A549 treated with CORT108297 at 1 μM for 4 hours (cell line): Measurements from ENCODE around the gene TIMELESS. TPM values are rescaled to one million over a fixed set of nuclear protein-coding genes. Genes with fewer than 3 reads are reported as not detected.

Source experiments
- total RNA-seq: library from RNA; stranded (reverse); fragments of 200-300 nt; extraction: Qiagen RNA extraction; gene quantifications from 5 replicates; pipeline ENCODE4 v1.2.3, GENCODE V29; 2022

The TIMELESS gene, protein sequence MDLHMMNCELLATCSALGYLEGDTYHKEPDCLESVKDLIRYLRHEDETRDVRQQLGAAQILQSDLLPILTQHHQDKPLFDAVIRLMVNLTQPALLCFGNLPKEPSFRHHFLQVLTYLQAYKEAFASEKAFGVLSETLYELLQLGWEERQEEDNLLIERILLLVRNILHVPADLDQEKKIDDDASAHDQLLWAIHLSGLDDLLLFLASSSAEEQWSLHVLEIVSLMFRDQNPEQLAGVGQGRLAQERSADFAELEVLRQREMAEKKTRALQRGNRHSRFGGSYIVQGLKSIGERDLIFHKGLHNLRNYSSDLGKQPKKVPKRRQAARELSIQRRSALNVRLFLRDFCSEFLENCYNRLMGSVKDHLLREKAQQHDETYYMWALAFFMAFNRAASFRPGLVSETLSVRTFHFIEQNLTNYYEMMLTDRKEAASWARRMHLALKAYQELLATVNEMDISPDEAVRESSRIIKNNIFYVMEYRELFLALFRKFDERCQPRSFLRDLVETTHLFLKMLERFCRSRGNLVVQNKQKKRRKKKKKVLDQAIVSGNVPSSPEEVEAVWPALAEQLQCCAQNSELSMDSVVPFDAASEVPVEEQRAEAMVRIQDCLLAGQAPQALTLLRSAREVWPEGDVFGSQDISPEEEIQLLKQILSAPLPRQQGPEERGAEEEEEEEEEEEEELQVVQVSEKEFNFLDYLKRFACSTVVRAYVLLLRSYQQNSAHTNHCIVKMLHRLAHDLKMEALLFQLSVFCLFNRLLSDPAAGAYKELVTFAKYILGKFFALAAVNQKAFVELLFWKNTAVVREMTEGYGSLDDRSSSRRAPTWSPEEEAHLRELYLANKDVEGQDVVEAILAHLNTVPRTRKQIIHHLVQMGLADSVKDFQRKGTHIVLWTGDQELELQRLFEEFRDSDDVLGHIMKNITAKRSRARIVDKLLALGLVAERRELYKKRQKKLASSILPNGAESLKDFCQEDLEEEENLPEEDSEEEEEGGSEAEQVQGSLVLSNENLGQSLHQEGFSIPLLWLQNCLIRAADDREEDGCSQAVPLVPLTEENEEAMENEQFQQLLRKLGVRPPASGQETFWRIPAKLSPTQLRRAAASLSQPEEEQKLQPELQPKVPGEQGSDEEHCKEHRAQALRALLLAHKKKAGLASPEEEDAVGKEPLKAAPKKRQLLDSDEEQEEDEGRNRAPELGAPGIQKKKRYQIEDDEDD
- total RNA-seq: 33.5 to 41.0 TPM (median 36.6 TPM) in 5 replicates

DNA sequence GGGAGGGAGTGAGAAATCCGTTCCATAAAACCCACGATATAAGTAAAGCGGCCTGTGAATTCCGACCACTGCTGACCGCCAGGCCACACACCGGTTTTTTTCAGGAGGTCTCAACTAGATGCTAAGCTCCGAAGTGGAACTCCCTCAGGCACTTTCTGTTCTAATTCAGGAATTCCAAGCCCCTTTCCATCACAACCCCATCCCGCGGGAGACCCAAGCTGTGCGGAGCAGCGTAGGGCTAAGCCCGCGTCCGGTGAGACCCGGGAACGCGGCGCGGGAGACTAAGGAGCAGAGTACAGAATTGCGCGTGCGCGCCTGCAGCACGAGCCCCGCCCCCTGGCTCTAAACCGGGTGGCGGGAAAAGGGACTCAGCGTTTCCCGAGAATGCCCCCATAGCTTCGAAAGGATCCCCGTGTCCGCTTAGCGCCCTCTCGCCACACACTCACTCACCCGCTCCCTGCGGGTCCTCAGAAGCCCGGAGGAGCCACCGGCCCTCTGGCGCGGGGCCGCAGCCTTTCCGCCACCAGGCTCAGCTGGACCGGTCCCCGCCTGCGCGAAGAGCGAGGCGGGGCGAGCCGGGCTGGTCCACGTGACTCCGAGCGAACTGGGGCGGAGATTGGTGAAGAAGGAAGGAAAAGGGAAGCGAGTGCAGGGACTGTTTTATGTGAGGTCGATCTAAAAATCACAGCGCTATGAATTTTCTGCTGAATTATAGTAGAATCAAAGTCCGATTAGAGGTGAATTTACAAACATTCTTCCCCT, at the start of gene TIMELESS:
Gene TIMELESS (minus strand): TSS at position 567 of the 762 bp plus-strand sequence. CDS start 15,256 bp downstream, outside the sequence.

DNA sequence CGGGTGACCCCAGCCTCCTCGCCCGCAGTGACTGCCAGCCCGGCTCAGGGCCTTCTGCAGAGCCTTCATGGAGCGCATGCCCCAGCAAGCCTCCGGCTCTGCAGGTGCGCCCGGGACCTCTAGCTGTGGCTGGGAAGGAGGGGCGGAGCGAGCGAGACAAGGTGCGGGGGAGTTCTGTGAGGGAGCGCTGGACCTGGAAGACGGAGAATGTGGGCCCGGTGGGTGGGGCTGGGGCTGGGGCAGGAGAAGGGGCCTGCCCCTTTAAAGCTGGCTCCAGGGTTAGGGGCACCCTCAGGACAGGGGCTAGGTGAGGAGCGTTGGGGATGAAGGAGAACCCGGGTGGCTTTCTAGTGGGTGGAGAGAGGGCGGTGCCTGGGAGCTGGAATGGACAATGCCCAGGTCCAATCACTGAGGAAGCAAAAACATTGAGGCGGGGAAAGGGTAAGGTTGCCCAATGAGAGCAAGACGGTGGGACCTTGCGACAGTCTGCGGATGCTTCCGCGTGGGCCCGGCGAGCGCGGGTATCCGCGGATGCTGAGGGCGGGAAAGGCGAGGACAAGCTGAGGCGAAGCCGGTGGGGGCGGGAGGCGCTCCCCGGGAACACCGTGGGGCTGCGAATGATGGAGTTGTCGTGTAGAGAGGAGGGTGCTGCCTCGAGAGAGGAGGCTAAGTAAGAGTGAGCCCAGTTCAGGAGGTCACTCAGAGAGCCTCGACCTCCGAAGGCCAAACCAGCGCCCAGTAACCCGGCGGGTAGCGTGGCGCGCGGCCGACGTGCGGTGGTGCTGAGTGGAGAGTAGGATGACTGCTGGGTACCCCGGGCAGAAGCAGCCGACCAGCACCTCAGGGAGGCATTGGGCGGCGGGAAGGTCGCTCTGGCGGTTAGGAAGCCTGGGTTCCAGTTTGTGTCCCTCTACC, 39.1 kb upstream of the TIMELESS start, which contains the start of gene GLS2:
Gene GLS2 (minus strand): TSS at position 121 of the 915 bp plus-strand sequence. CDS start 43 bp downstream, at position 78.

GRCh38 chr12:56468216-56469006, 19.2 kb upstream of the TIMELESS start, which contains the start of gene SPRYD4:
Gene SPRYD4, plus strand, starts transcription at chr12:56468578. Its CDS starts 14 bp downstream, at chr12:56468592.

DNA sequence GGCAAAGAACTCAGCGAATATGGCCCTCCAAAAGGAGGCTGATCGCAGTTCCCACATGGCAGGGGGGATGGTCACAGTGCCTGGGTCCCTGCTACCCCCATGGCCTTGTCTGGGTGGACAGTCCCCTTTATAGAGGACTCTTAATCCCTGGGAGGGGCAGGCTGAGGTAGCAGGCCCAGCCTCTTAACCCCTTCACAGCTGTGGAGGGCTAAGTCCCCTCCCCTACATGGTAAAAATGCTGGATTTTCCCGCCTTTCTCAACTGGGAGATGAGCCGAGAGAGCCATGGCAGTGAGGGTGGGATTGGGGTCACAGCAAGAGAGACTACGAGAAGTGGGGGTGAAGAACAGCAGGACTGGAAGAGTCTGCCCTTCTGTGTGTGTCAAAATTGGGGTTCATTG, 5.3 kb upstream of the TIMELESS start, which contains the start of gene MIP:
Gene MIP (minus strand): TSS at position 101 of the 400 bp plus-strand sequence. CDS start 44 bp downstream, at position 57.

Other genes starting within 250 kb of the TIMELESS start
- gene RNF41, start 227.5 kb downstream of the TIMELESS start, total RNA-seq: 19.2 to 26.8 TPM (median 25.5 TPM) in 5 replicates
- gene NABP2, start 225.1 kb downstream of the TIMELESS start, total RNA-seq: 55.2 to 63.7 TPM (median 60.3 TPM) in 5 replicates
- gene SLC39A5, start 219.4 kb downstream of the TIMELESS start, total RNA-seq: 0.09 TPM in 2 of 5 replicates, not detected in the others
- gene ANKRD52, start 191.0 kb downstream of the TIMELESS start, total RNA-seq: 36.1 to 51.0 TPM (median 50.0 TPM) in 5 replicates
- gene COQ10A, start 182.5 kb downstream of the TIMELESS start, total RNA-seq: 16.9 to 19.6 TPM (median 18.6 TPM) in 5 replicates
- 143 to 171 TPM (median 150 TPM) in 5 replicates for gene CS, start 149.1 kb downstream of the TIMELESS start, total RNA-seq
- gene CNPY2, start 133.4 kb downstream of the TIMELESS start, total RNA-seq: 120 to 150 TPM (median 144 TPM) in 5 replicates
- 16.2 to 19.1 TPM (median 17.9 TPM) in 5 replicates for gene PAN2, start 115.4 kb downstream of the TIMELESS start, total RNA-seq
- 0.35 to 1.0 TPM (median 0.57 TPM) in 5 replicates for gene IL23A, start 110.5 kb downstream of the TIMELESS start, total RNA-seq
- gene STAT2, start 89.3 kb downstream of the TIMELESS start, total RNA-seq: 11.8 to 15.2 TPM (median 12.7 TPM) in 5 replicates
- gene APOF, start 86.6 kb downstream of the TIMELESS start, total RNA-seq: not detected in 5 replicates
- 0.12 TPM in 1 of 5 replicates, not detected in the others for gene MIP, start 5.2 kb upstream of the TIMELESS start, total RNA-seq
- gene SPRYD4, start 19.2 kb upstream of the TIMELESS start, total RNA-seq: 1.8 to 2.1 TPM (median 2.0 TPM) in 5 replicates
- gene GLS2, start 38.7 kb upstream of the TIMELESS start, total RNA-seq: 0.06 to 0.22 TPM (median 0.12 TPM) in 5 replicates
- gene RBMS2, start 72.4 kb upstream of the TIMELESS start, total RNA-seq: 10.8 to 17.4 TPM (median 13.0 TPM) in 5 replicates
- gene BAZ2A, start 180.9 kb upstream of the TIMELESS start, total RNA-seq: 31.4 to 46.8 TPM (median 43.6 TPM) in 5 replicates
- 807 to 915 TPM (median 885 TPM) in 5 replicates for gene ATP5F1B, start 196.6 kb upstream of the TIMELESS start, total RNA-seq
- gene PTGES3, start 238.9 kb upstream of the TIMELESS start, total RNA-seq: 385 to 489 TPM (median 401 TPM) in 5 replicates